ENCODE measurements around the gene SPRYD3.

The SPRYD3 gene

GRCh38 chr12:53062011-53062961, 16.9 kb downstream of the SPRYD3 start:
- no peak for DNase-seq

GRCh38 chr12:53061404-53062010, 17.7 kb downstream of the SPRYD3 start:
- DNase-seq = peak; percentile 26

- no peak for DNase-seq
These were observed 18.4 kb downstream of the SPRYD3 start for GRCh38 chr12:53060721-53061276.

GRCh38 chr12:53060064-53060720, 19.0 kb downstream of the SPRYD3 start:
- DNase-seq = no peak

GRCh38 chr12:53059434-53060063, 19.6 kb downstream of the SPRYD3 start:
- no peak for DNase-seq

- DNase-seq = no peak
These were observed 20.3 kb downstream of the SPRYD3 start for GRCh38 chr12:53058674-53059433.

- no peak for DNase-seq
These were observed 21.2 kb downstream of the SPRYD3 start for GRCh38 chr12:53057816-53058500.

- DNase-seq = no peak
These were observed 22.3 kb downstream of the SPRYD3 start for GRCh38 chr12:53056901-53057300.

GRCh38 chr12:53056296-53056695, 22.9 kb downstream of the SPRYD3 start:
- no peak for DNase-seq

- DNase-seq = no peak
These were observed 23.5 kb downstream of the SPRYD3 start for GRCh38 chr12:53055471-53056266.

GRCh38 chr12:53054112-53054878, 24.9 kb downstream of the SPRYD3 start:
- DNase-seq = peak; percentile 93

GRCh38 chr12:53053218-53054111, 25.7 kb downstream of the SPRYD3 start:
- peak; percentile 55 for DNase-seq

- DNase-seq = no peak
These were observed 26.6 kb downstream of the SPRYD3 start for GRCh38 chr12:53052419-53053217.

- no peak for DNase-seq
These were observed 27.2 kb downstream of the SPRYD3 start for GRCh38 chr12:53051881-53052412.

GRCh38 chr12:53051058-53051880, 27.9 kb downstream of the SPRYD3 start:
- DNase-seq = no peak

- no peak for DNase-seq
These were observed 28.6 kb downstream of the SPRYD3 start for GRCh38 chr12:53050426-53051057.

Measured in NCI-H187 treated with DMSO at 0.1 percent for 48 hours (cell line).